Panc1 (cell line): ENCODE results near the gene GALNT10.

Source experiments
- POLR2AphosphoS5 ChIP-seq: IDR thresholded peaks from 2 replicates; pipeline ENCODE4 v1.6.1; 2012; ENCODE audit warnings: mild to moderate bottlenecking, low read depth, low read length, moderate library complexity
- SIN3A ChIP-seq: IDR thresholded peaks from 2 replicates; pipeline ENCODE4 v1.6.1; 2012; ENCODE audit warnings: low read depth, mild to moderate bottlenecking, low read length, moderate library complexity, borderline replicate concordance; ENCODE audit not compliant: insufficient read depth
- TF ChIP-seq, protein P1 (sequence below): fragments of 450-650 bp; IDR thresholded peaks from 2 replicates; pipeline ENCODE4 v1.5.1; 2017; ENCODE audit warnings: mild to moderate bottlenecking

DNA sequence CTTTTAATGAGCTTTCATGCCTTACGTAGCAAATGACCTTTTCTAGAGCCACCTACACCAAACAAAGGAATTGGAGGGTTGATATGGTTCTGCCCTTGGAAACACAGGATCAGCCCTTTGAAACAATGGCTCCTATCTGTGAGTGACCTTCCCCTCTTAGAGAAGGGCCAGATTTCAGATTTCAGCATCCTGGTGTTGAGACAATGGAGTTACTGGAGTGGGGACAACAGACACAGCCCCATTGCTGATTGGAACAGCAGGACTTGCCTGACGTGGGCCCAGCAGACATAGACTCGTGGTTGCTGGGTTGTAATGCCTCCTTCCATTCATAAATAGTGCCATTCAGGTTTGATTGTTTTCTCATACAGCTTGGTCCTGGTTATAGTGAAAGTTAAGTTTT lies 96.0 kb downstream of the GALNT10 start:
- TF ChIP-seq, protein P1, sequence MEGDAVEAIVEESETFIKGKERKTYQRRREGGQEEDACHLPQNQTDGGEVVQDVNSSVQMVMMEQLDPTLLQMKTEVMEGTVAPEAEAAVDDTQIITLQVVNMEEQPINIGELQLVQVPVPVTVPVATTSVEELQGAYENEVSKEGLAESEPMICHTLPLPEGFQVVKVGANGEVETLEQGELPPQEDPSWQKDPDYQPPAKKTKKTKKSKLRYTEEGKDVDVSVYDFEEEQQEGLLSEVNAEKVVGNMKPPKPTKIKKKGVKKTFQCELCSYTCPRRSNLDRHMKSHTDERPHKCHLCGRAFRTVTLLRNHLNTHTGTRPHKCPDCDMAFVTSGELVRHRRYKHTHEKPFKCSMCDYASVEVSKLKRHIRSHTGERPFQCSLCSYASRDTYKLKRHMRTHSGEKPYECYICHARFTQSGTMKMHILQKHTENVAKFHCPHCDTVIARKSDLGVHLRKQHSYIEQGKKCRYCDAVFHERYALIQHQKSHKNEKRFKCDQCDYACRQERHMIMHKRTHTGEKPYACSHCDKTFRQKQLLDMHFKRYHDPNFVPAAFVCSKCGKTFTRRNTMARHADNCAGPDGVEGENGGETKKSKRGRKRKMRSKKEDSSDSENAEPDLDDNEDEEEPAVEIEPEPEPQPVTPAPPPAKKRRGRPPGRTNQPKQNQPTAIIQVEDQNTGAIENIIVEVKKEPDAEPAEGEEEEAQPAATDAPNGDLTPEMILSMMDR: no peak
- TF ChIP-seq SIN3A: no peak
- TF ChIP-seq POLR2AphosphoS5: no peak
